GM10266 (cell line): ENCODE data around the gene CRELD1.
A peak's percentile ranks its signal among the peaks of the same experiment; 100 is the strongest.

Experiments
- DNase-seq: peaks from one replicate; pipeline ENCODE4 v3.0.0; 2012; ENCODE audit errors: extremely low spot score
- CTCF ChIP-seq: IDR thresholded peaks from 2 replicates; pipeline ENCODE4 v1.5.1; 2012; ENCODE audit warnings: mild to moderate bottlenecking, low read depth; ENCODE audit not compliant: control insufficient read depth, insufficient read depth; ENCODE audit errors: missing control alignments

The CRELD1 gene

GRCh38 chr3:9951126-9951525 is 17.5 kb downstream of the CRELD1 start:
- TF ChIP-seq CTCF, result no peak
- peak; percentile 83 for DNase-seq

- DNase-seq, result no peak
- TF ChIP-seq CTCF, result no peak
Measured at GRCh38 chr3:9951598-9951961, 17.9 kb downstream of the CRELD1 start.

- TF ChIP-seq CTCF, result no peak
- peak; percentile 85 for DNase-seq
Measured at GRCh38 chr3:9951962-9952805, 18.6 kb downstream of the CRELD1 start, which contains the start of gene PRRT3. Gene PRRT3, minus strand, starts transcription at chr3:9952408. Its CDS starts 2,293 bp downstream, at chr3:9950115.

GRCh38 chr3:9955067-9955502 is 21.5 kb downstream of the CRELD1 start:
- TF ChIP-seq CTCF, result no peak
- DNase-seq, result no peak

- no peak for DNase-seq
- no peak for TF ChIP-seq CTCF
Measured at GRCh38 chr3:9955611-9956352, 22.1 kb downstream of the CRELD1 start.

GRCh38 chr3:9957214-9957613 is 23.6 kb downstream of the CRELD1 start:
- no peak for DNase-seq
- TF ChIP-seq CTCF, result no peak
